WTC11 (cell line): ENCODE results near the gene MYLK3.

Experiments used
- AFF4 ChIP-seq: sonication (generic); formaldehyde crosslinking; IDR thresholded peaks from 2 replicates; pipeline ENCODE4 v1.8.1; 2023; ENCODE audit warnings: mild to moderate bottlenecking, missing genetic modification reagents, borderline replicate concordance
- ARID4B ChIP-seq: sonication (generic); formaldehyde crosslinking; IDR thresholded peaks from 2 replicates; pipeline ENCODE4 v1.8.0; 2023; ENCODE audit warnings: missing genetic modification reagents, mild to moderate bottlenecking, borderline replicate concordance
- ATF1 ChIP-seq: sonication (generic); formaldehyde crosslinking; IDR thresholded peaks from 2 replicates; pipeline ENCODE4 v1.8.1; 2023; ENCODE audit warnings: mild to moderate bottlenecking, moderate library complexity, missing genetic modification reagents
- ATF2 ChIP-seq: sonication (generic); formaldehyde crosslinking; IDR thresholded peaks from 2 replicates; pipeline ENCODE4 v1.8.1; 2022; ENCODE audit warnings: low read depth, missing genetic modification reagents, borderline replicate concordance
- ATF3 ChIP-seq: sonication (generic); formaldehyde crosslinking; conservative IDR thresholded peaks from 2 replicates; pipeline ENCODE4 v1.8.1; 2022; ENCODE audit warnings: mild to moderate bottlenecking, missing genetic modification reagents
- CTCF ChIP-seq: fragments of 200-600 bp; IDR thresholded peaks from 2 replicates; pipeline ENCODE4 v1.8.0; 2022; ENCODE audit warnings: antibody characterized with exemption
- E2F5 ChIP-seq: sonication (generic); formaldehyde crosslinking; IDR thresholded peaks from 2 replicates; pipeline ENCODE4 v1.8.1; 2022; ENCODE audit warnings: mild to moderate bottlenecking, moderate library complexity, missing genetic modification reagents
- FOXJ3 ChIP-seq: sonication (generic); formaldehyde crosslinking; IDR thresholded peaks from 2 replicates; pipeline ENCODE4 v1.9.0; 2021; ENCODE audit warnings: missing genetic modification reagents, mild to moderate bottlenecking, borderline replicate concordance
- HMGXB4 ChIP-seq: sonication (generic); formaldehyde crosslinking; IDR thresholded peaks from 2 replicates; pipeline ENCODE4 v1.8.1; 2023; ENCODE audit warnings: mild to moderate bottlenecking, moderate library complexity, missing genetic modification reagents
- RELA ChIP-seq: sonication (generic); formaldehyde crosslinking; IDR thresholded peaks from 2 replicates; pipeline ENCODE4 v1.8.1; 2022; ENCODE audit warnings: missing genetic modification reagents, mild to moderate bottlenecking, borderline replicate concordance
- USF1 ChIP-seq: sonication (generic); formaldehyde crosslinking; IDR thresholded peaks from 2 replicates; pipeline ENCODE4 v1.8.0; 2022; ENCODE audit warnings: mild to moderate bottlenecking, missing genetic modification reagents

GRCh38 chr16:46790599-46791270 is 42.6 kb upstream of the MYLK3 start:
- no peak for TF ChIP-seq HMGXB4 (CRISPR knock-in tag)
- no peak for TF ChIP-seq FOXJ3 (CRISPR knock-in tag)
- no peak for TF ChIP-seq RELA (CRISPR knock-in tag)
- TF ChIP-seq ATF3, result no peak
- TF ChIP-seq ATF2, result no peak
- TF ChIP-seq CTCF, result no peak
- TF ChIP-seq E2F5 (CRISPR knock-in tag), result no peak
- no peak for TF ChIP-seq USF1 (CRISPR knock-in tag)
- no peak for TF ChIP-seq ARID4B (CRISPR knock-in tag)
- TF ChIP-seq ATF1, result no peak
- no peak for TF ChIP-seq AFF4 (CRISPR knock-in tag)
